ENCODE results near the gene LIPT2. TPM values are rescaled to one million over a fixed set of nuclear protein-coding genes. Genes with fewer than 3 reads are reported as not detected.

The LIPT2 gene
- total RNA-seq, 1 donor from 2014 or later = 1.4 TPM

DNA sequence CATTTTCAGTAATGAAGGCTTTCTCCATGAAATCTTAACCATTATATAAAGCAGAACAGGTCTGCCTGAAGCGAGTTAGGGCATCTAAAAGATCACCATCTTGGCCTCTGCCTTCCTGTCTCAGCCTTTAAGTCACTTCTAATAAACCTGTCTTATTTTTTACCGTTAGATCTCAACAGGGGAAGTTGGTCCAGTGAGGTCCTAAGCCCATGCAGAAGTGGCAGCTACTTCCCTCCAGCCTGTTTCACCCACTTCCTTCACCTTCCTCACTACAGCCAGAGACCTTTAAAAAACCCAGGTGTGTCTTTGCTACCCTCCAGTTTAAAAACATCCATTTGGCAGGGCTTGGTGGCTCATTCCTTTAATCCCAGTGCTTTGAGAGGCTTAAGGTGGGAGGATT is 14.1 kb upstream of the LIPT2 start:
- Mint-ChIP-seq H3K4me3 (ENCODE audit: unreplicated experiment) (no peak overlapping the region), H3K9me3 (ENCODE audit: low read depth) (peaks cover under 1% of the 10 kb centered on the region), H3K36me3 (ENCODE audit: low read depth) (no peaks in the 10 kb centered on the region), H3K27me3 (ENCODE audit: low read depth) (no peaks in the 10 kb centered on the region), H3K4me1 (ENCODE audit: low read depth) (peaks cover 4% of the 10 kb centered on the region), H3K27ac (ENCODE audit: unreplicated experiment) (no peak overlapping the region)
- TF ChIP-seq, protein P1, sequence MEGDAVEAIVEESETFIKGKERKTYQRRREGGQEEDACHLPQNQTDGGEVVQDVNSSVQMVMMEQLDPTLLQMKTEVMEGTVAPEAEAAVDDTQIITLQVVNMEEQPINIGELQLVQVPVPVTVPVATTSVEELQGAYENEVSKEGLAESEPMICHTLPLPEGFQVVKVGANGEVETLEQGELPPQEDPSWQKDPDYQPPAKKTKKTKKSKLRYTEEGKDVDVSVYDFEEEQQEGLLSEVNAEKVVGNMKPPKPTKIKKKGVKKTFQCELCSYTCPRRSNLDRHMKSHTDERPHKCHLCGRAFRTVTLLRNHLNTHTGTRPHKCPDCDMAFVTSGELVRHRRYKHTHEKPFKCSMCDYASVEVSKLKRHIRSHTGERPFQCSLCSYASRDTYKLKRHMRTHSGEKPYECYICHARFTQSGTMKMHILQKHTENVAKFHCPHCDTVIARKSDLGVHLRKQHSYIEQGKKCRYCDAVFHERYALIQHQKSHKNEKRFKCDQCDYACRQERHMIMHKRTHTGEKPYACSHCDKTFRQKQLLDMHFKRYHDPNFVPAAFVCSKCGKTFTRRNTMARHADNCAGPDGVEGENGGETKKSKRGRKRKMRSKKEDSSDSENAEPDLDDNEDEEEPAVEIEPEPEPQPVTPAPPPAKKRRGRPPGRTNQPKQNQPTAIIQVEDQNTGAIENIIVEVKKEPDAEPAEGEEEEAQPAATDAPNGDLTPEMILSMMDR (IDR thresholded peaks at IDR 0.05) = no peak
- no peak for DNase-seq (ENCODE audit: low spot score)

DNA sequence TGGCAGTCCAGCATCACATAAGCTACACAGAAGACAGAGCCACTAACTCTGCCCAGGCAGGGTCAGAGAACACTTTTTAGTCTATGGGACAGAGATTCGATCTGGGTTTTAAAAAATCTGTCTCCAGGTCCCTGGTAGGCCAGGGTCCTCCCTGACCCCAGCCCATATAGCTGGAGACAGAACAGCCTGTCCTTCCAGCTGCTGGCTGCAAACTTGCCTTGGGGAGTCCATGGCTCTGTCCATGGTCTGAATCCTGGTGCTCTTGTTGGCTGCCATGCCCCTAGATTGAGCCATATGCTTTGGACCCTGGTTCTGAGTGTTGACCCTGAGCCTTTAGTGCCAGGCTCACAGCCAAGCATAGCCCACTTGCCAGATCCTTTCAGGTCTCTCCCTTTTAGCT is 13.3 kb upstream of the LIPT2 start:
- peaks cover 4% of the 10 kb centered on the region for H3K4me1 Mint-ChIP-seq (ENCODE audit: low read depth)
- no peaks in the 10 kb centered on the region for H3K36me3 Mint-ChIP-seq (ENCODE audit: low read depth)
- TF ChIP-seq, protein P1 (IDR thresholded peaks at IDR 0.05) = no peak
- no peak overlapping the region for H3K27ac Mint-ChIP-seq (ENCODE audit: unreplicated experiment)
- H3K27me3 Mint-ChIP-seq (ENCODE audit: low read depth) = no peaks in the 10 kb centered on the region
- DNase-seq (ENCODE audit: low spot score) = no peak
- no peak overlapping the region for H3K4me3 Mint-ChIP-seq (ENCODE audit: unreplicated experiment)
- peaks cover 3% of the 10 kb centered on the region for H3K9me3 Mint-ChIP-seq (ENCODE audit: low read depth)

DNA sequence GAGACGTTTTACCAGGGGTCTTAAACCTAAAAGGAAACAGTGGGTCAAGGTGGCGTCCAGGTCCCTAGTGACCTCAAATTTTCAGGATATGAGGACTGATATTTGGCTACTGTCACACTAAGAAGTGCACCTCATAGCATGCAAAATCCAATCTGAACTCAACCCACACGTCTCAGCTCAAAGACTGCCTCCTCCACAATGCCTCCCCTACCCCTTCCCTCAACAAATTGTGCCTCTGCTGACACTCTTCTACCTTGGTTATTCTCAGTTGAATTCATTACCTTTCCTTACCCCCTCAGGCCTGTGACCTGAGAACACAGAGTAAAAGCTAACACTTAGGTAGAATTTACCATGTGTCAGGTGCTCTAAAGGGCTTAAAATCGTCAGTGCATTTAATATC is 12.4 kb upstream of the LIPT2 start:
- peaks cover 3% of the 10 kb centered on the region for H3K9me3 Mint-ChIP-seq (ENCODE audit: low read depth)
- TF ChIP-seq, protein P1 (IDR thresholded peaks at IDR 0.05) = no peak
- H3K36me3 Mint-ChIP-seq (ENCODE audit: low read depth) = no peaks in the 10 kb centered on the region
- peaks cover 4% of the 10 kb centered on the region for H3K4me1 Mint-ChIP-seq (ENCODE audit: low read depth)
- no peak overlapping the region for H3K4me3 Mint-ChIP-seq (ENCODE audit: unreplicated experiment)
- no peak overlapping the region for H3K27ac Mint-ChIP-seq (ENCODE audit: unreplicated experiment)
- DNase-seq (ENCODE audit: low spot score) = no peak
- H3K27me3 Mint-ChIP-seq (ENCODE audit: low read depth) = no peaks in the 10 kb centered on the region

DNA sequence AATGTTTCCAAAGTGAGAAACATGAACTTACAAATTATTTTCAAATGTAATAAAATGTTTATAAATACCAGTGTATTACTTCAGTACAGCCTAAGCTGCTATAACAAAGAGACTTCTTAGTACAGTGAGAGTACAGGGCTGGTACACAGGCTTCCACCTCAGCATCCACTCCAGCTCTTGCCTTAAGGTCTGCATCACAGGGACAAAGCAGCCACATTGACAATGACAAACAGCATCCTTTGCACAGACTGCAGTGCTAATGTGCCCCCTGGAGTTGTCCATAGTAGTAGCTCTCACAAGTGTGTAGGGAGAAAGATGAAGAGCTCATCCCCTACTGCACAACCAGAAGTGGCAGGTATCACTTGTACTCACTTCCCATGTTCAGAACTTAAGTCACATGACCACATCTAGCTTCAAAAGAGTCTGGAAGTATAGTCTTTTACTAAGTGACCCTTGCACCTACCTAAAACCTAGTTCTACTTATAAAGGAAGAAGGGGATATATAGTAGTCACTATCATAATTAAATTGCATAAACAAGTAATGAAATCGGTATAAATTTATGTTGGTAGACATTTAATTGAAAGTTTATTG is 10.7 kb upstream of the LIPT2 start:
- Mint-ChIP-seq H3K27ac (ENCODE audit: unreplicated experiment) (no peak overlapping the region), H3K27me3 (ENCODE audit: low read depth) (no peaks in the 10 kb centered on the region), H3K4me1 (ENCODE audit: low read depth) (peaks cover 4% of the 10 kb centered on the region), H3K4me3 (ENCODE audit: unreplicated experiment) (no peak overlapping the region), H3K36me3 (ENCODE audit: low read depth) (no peaks in the 10 kb centered on the region), H3K9me3 (ENCODE audit: low read depth) (peaks cover 3% of the 10 kb centered on the region)
- no peak for DNase-seq (ENCODE audit: low spot score)
- TF ChIP-seq, protein P1 (IDR thresholded peaks at IDR 0.05) = no peak

DNA sequence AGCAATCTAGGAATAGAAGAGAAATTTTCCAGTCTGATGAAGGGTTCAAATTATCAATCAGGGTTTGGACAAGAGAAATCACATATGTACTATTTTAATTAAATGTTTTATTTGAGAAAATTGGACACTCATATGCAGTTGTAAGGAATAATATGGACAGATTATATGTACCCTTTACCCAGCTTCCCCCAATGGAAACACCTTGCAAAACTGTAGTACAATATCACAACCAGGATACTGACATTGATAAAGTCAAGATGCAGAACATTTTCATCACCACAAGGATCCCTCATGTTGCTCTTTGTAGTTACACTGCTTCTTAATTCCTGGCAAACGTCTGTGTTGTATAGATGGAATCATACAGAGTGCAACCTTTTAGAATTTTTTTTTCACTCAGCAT is 1.4 kb upstream of the LIPT2 start:
- no peak for DNase-seq (ENCODE audit: low spot score)
- peaks cover 13% of the 10 kb centered on the region for H3K36me3 Mint-ChIP-seq (ENCODE audit: low read depth)
- no peak overlapping the region for H3K27ac Mint-ChIP-seq (ENCODE audit: unreplicated experiment)
- peaks cover 13% of the 10 kb centered on the region for H3K4me1 Mint-ChIP-seq (ENCODE audit: low read depth)
- no peak overlapping the region for H3K4me3 Mint-ChIP-seq (ENCODE audit: unreplicated experiment)
- H3K9me3 Mint-ChIP-seq (ENCODE audit: low read depth) = peaks cover 15% of the 10 kb centered on the region
- no peaks in the 10 kb centered on the region for H3K27me3 Mint-ChIP-seq (ENCODE audit: low read depth)
- TF ChIP-seq, protein P1 (IDR thresholded peaks at IDR 0.05) = no peak

Data from chondrocyte (in vitro differentiated cells).